Psoas muscle (tissue), 8 donors: ENCODE measurements around the gene LGR5. TPM values are rescaled to one million over a fixed set of nuclear protein-coding genes. Genes with fewer than 3 reads are reported as not detected.

Source experiments
- ATAC-seq, 4 donors: fragments of 200-7000 bp; cut with Tn5 transposase; one replicate each; pipeline ENCODE4 v1.9.1; 2020; ENCODE audit warnings: moderate library complexity in 3 of 4, mild to moderate bottlenecking in 2 of 4
- DNase-seq, 2 donors: peaks; one replicate each; pipeline ENCODE4 v3.0.0-alpha.2; 2020
- H3K27ac ChIP-seq: fragments of 200-600 bp; one replicate; pipeline ENCODE4 v1.8.0; 2022
- H3K27me3 ChIP-seq, 3 donors: fragments of 200-600 bp in 1 of 3; one replicate each; pipeline versions ENCODE4 v1.6.1 to v1.8.0; 2013 to 2022; ENCODE audit warnings: low read length in 2 of 3, mild to moderate bottlenecking in 2 of 3, moderate library complexity in 1 of 3; ENCODE audit not compliant: insufficient read depth in 3 of 3
- H3K36me3 ChIP-seq, 2 donors: fragments of 200-600 bp in 1 of 2; one replicate each; pipeline versions ENCODE4 v1.6.1 to v1.8.0; 2013 to 2022; ENCODE audit warnings: low read depth in 1 of 2, mild to moderate bottlenecking in 1 of 2, moderate library complexity in 1 of 2; ENCODE audit not compliant: insufficient read depth in 1 of 2
- H3K4me1 ChIP-seq: fragments of 200-600 bp; one replicate; pipeline ENCODE4 v1.8.0; 2022
- H3K4me3 ChIP-seq: fragments of 200-600 bp; one replicate; pipeline ENCODE4 v1.8.0; 2022; ENCODE audit warnings: mild to moderate bottlenecking
- H3K9me3 ChIP-seq: fragments of 200-600 bp; one replicate; pipeline ENCODE4 v1.8.0; 2022
- WGBS, 3 donors: extraction: QIAGEN DNeasy Blood & Tissue Kit; methylation state at CpG; one replicate each; pipeline versions ENCODE4 v1.1.6 to v1.1.7; 2013; 5-methylcytosine and 5-hydroxymethylcytosine counted together
- intact Hi-C, 2 donors: fragments of 100-400 bp; cut with DNase I; formaldehyde crosslinking; loops; one replicate each; pipeline versions ENCODE4 v1.11.0 to v1.14.2; 2022
- polyA plus RNA-seq, 3 donors: library from polyadenylated mRNA; stranded (reverse); fragments of 200-250 nt; gene quantifications; one replicate each; pipeline ENCODE4 v1.2.3, GENCODE V29; 2013
- total RNA-seq, 4 donors: library from RNA; stranded (reverse); fragmentation: NEBNext Ultra II Directional in 2 of 4; extraction: Animal tissue kit (Norgen Biotek cat#: 25700) in 2 of 4; gene quantifications; one replicate each; pipeline versions ENCODE4 v1.2.1 to v1.2.4, GENCODE V29; 2021 to 2023
- TF ChIP-seq, protein P1 (sequence below): fragments of 200-600 bp; IDR thresholded peaks from one replicate; pipeline ENCODE4 v1.8.0; 2022; ENCODE audit warnings: antibody characterized with exemption
- donor health status: healthy with polysubstance abuse.
- donor health status: DM: no; HTN: no; CAD: no; lungs with moderate emphysema.
- donor health status: Bipolar disorder and iron deficiency.
- donor health status: healthy.
- donor health status: DM: yes; HTN: yes; CAD: no.
- donor health status: DM: no; HTN: no; CAD: no.
- donor health status: DM: no; HTN: no; CAD: no.
- donor health status: DM: yes; HTN: yes; CAD: no.

The LGR5 gene
- total and polyA plus RNA-seq, 7 donors = 0.04 to 19.5 (median 4.9) TPM

DNA sequence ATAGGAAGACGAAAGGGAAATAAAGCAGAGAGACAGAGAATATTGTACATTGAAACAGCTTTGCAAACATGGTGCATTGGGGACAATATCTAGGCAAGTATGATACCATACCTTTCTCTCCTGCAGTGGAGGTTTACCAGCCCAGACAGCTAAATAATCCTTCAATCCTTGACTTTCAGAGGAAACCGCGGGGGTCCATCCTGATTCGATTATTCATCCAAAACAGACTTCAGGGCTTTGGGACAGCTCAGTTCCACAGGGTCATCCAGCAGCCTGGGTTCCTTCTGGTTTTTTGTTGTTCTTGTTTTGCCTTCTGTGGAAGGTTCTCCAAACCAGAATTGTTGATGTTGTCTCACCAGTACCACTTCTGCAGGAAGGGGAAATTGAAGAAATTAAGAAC lies 81.5 kb downstream of the LGR5 start:
- ATAC-seq (no peak), DNase-seq (no peak)
- H3K9me3 ChIP-seq = no peaks in the 10 kb centered on the region
- no peak overlapping the region for H3K27ac ChIP-seq
- 74 to 85% (median 78%) methylated on average over 4 of the region's 4 CpGs for WGBS, 3 donors
- H3K27me3 ChIP-seq = no peaks in the 10 kb centered on the region
- H3K36me3 ChIP-seq = no peaks in the 10 kb centered on the region
- intact Hi-C loops = no loop called here
- H3K4me3 ChIP-seq = no peak overlapping the region
- TF ChIP-seq, protein P1, sequence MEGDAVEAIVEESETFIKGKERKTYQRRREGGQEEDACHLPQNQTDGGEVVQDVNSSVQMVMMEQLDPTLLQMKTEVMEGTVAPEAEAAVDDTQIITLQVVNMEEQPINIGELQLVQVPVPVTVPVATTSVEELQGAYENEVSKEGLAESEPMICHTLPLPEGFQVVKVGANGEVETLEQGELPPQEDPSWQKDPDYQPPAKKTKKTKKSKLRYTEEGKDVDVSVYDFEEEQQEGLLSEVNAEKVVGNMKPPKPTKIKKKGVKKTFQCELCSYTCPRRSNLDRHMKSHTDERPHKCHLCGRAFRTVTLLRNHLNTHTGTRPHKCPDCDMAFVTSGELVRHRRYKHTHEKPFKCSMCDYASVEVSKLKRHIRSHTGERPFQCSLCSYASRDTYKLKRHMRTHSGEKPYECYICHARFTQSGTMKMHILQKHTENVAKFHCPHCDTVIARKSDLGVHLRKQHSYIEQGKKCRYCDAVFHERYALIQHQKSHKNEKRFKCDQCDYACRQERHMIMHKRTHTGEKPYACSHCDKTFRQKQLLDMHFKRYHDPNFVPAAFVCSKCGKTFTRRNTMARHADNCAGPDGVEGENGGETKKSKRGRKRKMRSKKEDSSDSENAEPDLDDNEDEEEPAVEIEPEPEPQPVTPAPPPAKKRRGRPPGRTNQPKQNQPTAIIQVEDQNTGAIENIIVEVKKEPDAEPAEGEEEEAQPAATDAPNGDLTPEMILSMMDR = no peak
- H3K4me1 ChIP-seq = no peaks in the 10 kb centered on the region

DNA sequence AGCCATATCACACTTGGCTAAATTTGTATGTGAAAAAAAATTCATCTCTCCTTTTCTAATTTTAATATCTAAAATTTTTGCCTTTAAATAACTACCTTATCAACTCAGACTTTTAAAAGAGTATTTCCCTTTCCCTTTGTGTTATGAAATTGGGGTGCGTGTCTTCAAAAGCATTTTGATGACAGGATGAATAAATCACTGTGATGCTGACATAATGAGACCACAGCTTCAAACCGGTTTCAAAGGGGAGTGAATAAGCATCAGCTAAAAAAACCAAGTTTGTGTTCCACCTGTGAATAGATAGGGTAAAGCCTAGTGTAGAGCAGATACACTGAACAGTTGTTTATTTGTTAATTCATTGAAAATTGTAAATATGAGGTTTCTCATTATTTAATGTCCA lies 85.0 kb downstream of the LGR5 start:
- 44 to 51% (median 49%) methylated on average over 2 of the region's 2 CpGs for WGBS, 3 donors
- Histone ChIP-seq H3K4me3 (no peak overlapping the region), H3K9me3 (no peaks in the 10 kb centered on the region), H3K4me1 (no peaks in the 10 kb centered on the region), H3K36me3 (no peaks in the 10 kb centered on the region), H3K27ac (no peak overlapping the region), H3K27me3 (no peaks in the 10 kb centered on the region)
- no peak for DNase-seq
- TF ChIP-seq, protein P1 = no peak
- intact Hi-C loops = no loop called here
- ATAC-seq = no peak

DNA sequence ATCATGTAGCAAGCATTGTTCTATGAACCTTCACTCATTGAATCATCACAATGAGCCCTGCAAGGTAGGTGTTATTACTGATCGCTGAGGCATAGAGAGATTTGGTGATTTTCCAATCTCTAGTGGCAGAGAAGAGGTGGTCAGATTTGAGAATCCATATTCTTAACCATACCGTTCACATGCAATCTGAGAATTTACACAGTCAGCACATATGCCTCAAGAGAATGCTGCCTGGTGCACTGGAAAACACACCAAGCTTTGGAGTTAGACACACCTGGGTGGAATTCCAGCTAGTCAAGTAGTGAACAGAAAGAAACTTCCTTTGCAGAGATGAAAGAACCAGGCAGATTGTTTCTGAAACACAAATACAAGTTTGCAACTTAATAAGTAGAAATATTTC lies 94.1 kb downstream of the LGR5 start:
- intact Hi-C loops = no loop called here

DNA sequence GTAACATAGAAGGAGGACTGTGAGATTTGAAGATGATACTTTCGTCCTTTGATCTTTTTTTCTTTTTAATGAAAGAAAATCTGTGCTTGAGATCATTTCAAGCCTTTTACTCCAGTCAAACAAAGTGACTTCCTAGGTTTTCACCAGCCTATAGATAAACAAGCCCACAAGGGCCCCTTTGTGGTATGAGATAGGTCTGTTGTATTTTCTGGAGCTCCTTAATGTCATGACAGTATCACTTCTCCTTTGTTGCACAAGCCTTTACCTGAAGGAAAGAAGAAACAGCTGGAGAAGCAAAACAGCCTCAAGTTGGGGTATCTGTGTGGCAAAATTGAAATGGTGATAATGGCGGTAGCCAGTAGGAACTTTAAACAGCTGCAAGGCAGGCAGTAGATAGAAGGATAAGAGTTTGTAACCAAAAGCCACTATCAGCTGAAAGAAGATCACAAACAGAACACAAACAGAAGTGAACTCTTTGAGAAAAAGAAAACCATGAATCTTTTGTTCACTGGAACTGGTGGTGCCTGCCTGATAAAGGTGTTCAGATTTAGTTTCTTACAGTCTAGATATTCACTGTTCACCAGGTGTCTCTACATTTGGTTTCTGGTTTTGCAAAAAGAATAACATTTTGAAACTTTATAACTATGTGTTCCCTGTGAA lies 96.8 kb downstream of the LGR5 start:
- WGBS, 3 donors = 87 to 93% (median 89%) methylated on average over 2 of the region's 2 CpGs

More for the DNA sequence above, 94.1 kb downstream of the LGR5 start:
- H3K4me3 ChIP-seq = no peak overlapping the region
- TF ChIP-seq, protein P1 = no peak
- no peaks in the 10 kb centered on the region for H3K4me1 ChIP-seq
- H3K9me3 ChIP-seq = no peaks in the 10 kb centered on the region
- ATAC-seq = no peak
- H3K36me3 ChIP-seq = peaks cover 0 to 8% of the 10 kb centered on the region in 2 donors
- no peak overlapping the region for H3K27ac ChIP-seq
- WGBS, 3 donors = 52 to 71% (median 63%) methylated on average over 2 of the region's 2 CpGs
- no peak for DNase-seq
- H3K27me3 ChIP-seq = no peaks in the 10 kb centered on the region

More for the DNA sequence above, 96.8 kb downstream of the LGR5 start:
- H3K27me3 ChIP-seq = no peaks in the 10 kb centered on the region
- no peaks in the 10 kb centered on the region for H3K9me3 ChIP-seq
- H3K36me3 ChIP-seq = peaks cover 0 to 8% of the 10 kb centered on the region in 2 donors
- H3K4me3 ChIP-seq = no peak overlapping the region
- TF ChIP-seq, protein P1 = no peak
- intact Hi-C loops = no loop called here
- no peak overlapping the region for H3K27ac ChIP-seq
- no peak for DNase-seq
- H3K4me1 ChIP-seq = no peaks in the 10 kb centered on the region
- no peak for ATAC-seq
